K562 (cell line): ENCODE data around the gene C2orf81. TPM values are rescaled to one million over a fixed set of nuclear protein-coding genes. Genes with fewer than 3 reads are reported as not detected.

Source experiments
- ARID1B ChIP-seq: fragments of 450-650 bp; IDR thresholded peaks from 2 replicates; pipeline ENCODE4 v1.6.1; 2016; ENCODE audit warnings: antibody characterized with exemption, mild to moderate bottlenecking, inconsistent platforms
- CBX1 ChIP-seq: sonication (generic); IDR thresholded peaks from 2 replicates; pipeline ENCODE4 v1.6.1; 2016; ENCODE audit warnings: antibody characterized with exemption, low read depth, mild to moderate bottlenecking
- ESRRA ChIP-seq: fragments of 450-650 bp; IDR thresholded peaks from 2 replicates; pipeline ENCODE4 v1.6.1; 2014; ENCODE audit warnings: low read depth, mild to moderate bottlenecking, moderate library complexity, borderline replicate concordance
- GTF2B ChIP-seq: IDR thresholded peaks from 2 replicates; pipeline ENCODE4 v1.6.1; 2011; ENCODE audit not compliant: insufficient read length; ENCODE audit errors: extremely low read depth
- MAZ ChIP-seq, 2 experiments: fragments of 450-650 bp in 1 of 2; sonication (generic) in 1 of 2; formaldehyde crosslinking; IDR thresholded peaks in 1 of 2; conservative IDR thresholded peaks in 1 of 2; 2 replicates each; pipeline versions ENCODE4 v1.4.0 to v1.5.0; 2020; ENCODE audit warnings: mild to moderate bottlenecking in 1 of 2, missing genetic modification reagents in 1 of 2
- MGA ChIP-seq: fragments of 450-650 bp; IDR thresholded peaks from 2 replicates; pipeline ENCODE4 v1.6.1; 2016; ENCODE audit warnings: mild to moderate bottlenecking, moderate library complexity
- MYC ChIP-seq, 2 experiments: fragments of 250-450 bp in 1 of 2; sonication (Bioruptor Pico) in 1 of 2; IDR thresholded peaks; 2 replicates each; pipeline versions ENCODE4 v1.5.1 to v1.6.1; 2012 to 2021; ENCODE audit warnings: low read depth in 2 of 2, borderline replicate concordance in 1 of 2, improper control_type of control experiment in 1 of 2, low read length in 1 of 2, mild to moderate bottlenecking in 1 of 2, moderate library complexity in 1 of 2
- POU5F1 ChIP-seq: fragments of 150-350 bp; IDR thresholded peaks from 2 replicates; pipeline ENCODE4 v1.6.1; 2014; ENCODE audit warnings: borderline replicate concordance, low read length, low read depth, mild to moderate bottlenecking; ENCODE audit not compliant: partially characterized antibody
- RAD21 ChIP-seq, 2 experiments: fragments of 250-450 bp in 1 of 2; fragments of 450-650 bp in 1 of 2; sonication (Bioruptor Pico) in 1 of 2; formaldehyde crosslinking in 1 of 2; IDR thresholded peaks in 1 of 2; conservative IDR thresholded peaks in 1 of 2; 2 replicates each; pipeline versions ENCODE4 v1.4.0 to v1.8.0; 2020 to 2022; ENCODE audit warnings: mild to moderate bottlenecking in 2 of 2, moderate library complexity in 1 of 2
- RB1 ChIP-seq: fragments of 450-650 bp; IDR thresholded peaks from 2 replicates; pipeline ENCODE4 v1.6.1; 2017; ENCODE audit warnings: low read depth, mild to moderate bottlenecking
- RCOR1 ChIP-seq, 2 experiments: IDR thresholded peaks; 2 replicates each; pipeline ENCODE4 v1.6.1; 2012; ENCODE audit warnings: low read depth in 2 of 2, low read length in 2 of 2, borderline replicate concordance in 1 of 2, improper control_type of control experiment in 1 of 2
- SMARCA5 ChIP-seq: fragments of 450-650 bp; IDR thresholded peaks from 2 replicates; pipeline ENCODE4 v1.6.1; 2016
- ZNF766 ChIP-seq: fragments of 200-800 bp; sonication (Bioruptor generic); conservative IDR thresholded peaks from 2 replicates; pipeline ENCODE4 v1.6.1; 2016; ENCODE audit warnings: missing genetic modification characterization, missing compliant biosample characterization
- ZZZ3 ChIP-seq: fragments of 450-650 bp; IDR thresholded peaks from 2 replicates; pipeline ENCODE4 v1.6.1; 2016; ENCODE audit warnings: antibody characterized with exemption, mild to moderate bottlenecking, moderate library complexity
- polyA plus RNA-seq, 8 experiments: library from polyadenylated mRNA; depleted of rRNA in 4 of 8; stranded (reverse) in 5 of 8; unstranded in 3 of 8; fragments of >200 nt; fragmentation: Nextera tagmentation in 2 of 8; fragmentation: Illumina TruSeq in 1 of 8; extraction: Ambion mirVana in 2 of 8; extraction: Trizol in 1 of 8; gene quantifications; 2 replicates each; pipeline versions ENCODE4 v1.2.1 to v1.2.3, GENCODE V29; 2011 to 2014; ENCODE audit warnings: inconsistent platforms in 1 of 8, missing spikeins in 1 of 8
- total RNA-seq, 7 experiments: library from RNA; depleted of rRNA in 6 of 7; stranded (reverse); fragments of >200 nt in 6 of 7; fragmentation: Illumina TruSeq in 2 of 7; extraction: Trizol in 2 of 7; gene quantifications; 2 replicates each; pipeline versions ENCODE4 v1.2.1 to v1.2.3, GENCODE V29; 2011 to 2021; ENCODE audit warnings: low replicate concordance in 1 of 7

Gene C2orf81
- total and polyA plus RNA-seq, 9 of the 15 experiments (the other 6 are each of a cell fraction or from before 2014, with no cell fraction given), result 0.06 TPM; not detected in 8

- TF ChIP-seq POU5F1 (no peak), MGA (peak; percentile 81), ZZZ3 (no peak), ZNF766 (CRISPR knock-in tag) (no peak), ESRRA (no peak), SMARCA5 (no peak), MAZ (CRISPR knock-in tag; conservative IDR thresholded peaks at IDR 0.05 in 1 of 2, IDR thresholded peaks at IDR 0.05 in 1 of 2) (peak; percentile 62 to 70), GTF2B (no peak), RB1 (0 out of 2 replicates have a peak, but pooled peaks have one; percentile 25), ARID1B (peak; percentile 45; the same call in 1 of the 2 replicates), RAD21 (CRISPR knock-in tag; conservative IDR thresholded peaks at IDR 0.05 in 1 of 2, IDR thresholded peaks at IDR 0.05 in 1 of 2) (0 out of 4 replicates have a peak, but pooled peaks of 1 of the 2 experiments have one; percentile 19), MYC (IDR thresholded peaks at IDR 0.05; ENCODE audit: low read depth, low read length) (no peak), MYC (CRISPR knock-in tag; IDR thresholded peaks at IDR 0.05; ENCODE audit: borderline replicate concordance, low read depth) (peak; percentile 51; the same call in 1 of the 2 replicates), RCOR1 (IDR thresholded peaks at IDR 0.05; ENCODE audit: borderline replicate concordance in 1 of 2, low read depth in 2 of 2, low read length in 2 of 2) (no peak), CBX1 (no peak)
These were observed 19.2 kb upstream of the C2orf81 start (continued) for GRCh38 chr2:74440378-74441169.
